HG03521 (cell line): ENCODE results near the gene PRSS48.
"Not testable (repeated sequence)": the region's sequence is repeated elsewhere in the genome, so short reads cannot be mapped to it uniquely, and the experiment has no call there.

Source experiments
- ATAC-seq: cut with Tn5 transposase; IDR thresholded peaks from one replicate; pipeline ENCODE4 v1.9.1; 2021; ENCODE audit warnings: mild to moderate bottlenecking, moderate library complexity; ENCODE audit not compliant: unreplicated experiment

Gene PRSS48

DNA sequence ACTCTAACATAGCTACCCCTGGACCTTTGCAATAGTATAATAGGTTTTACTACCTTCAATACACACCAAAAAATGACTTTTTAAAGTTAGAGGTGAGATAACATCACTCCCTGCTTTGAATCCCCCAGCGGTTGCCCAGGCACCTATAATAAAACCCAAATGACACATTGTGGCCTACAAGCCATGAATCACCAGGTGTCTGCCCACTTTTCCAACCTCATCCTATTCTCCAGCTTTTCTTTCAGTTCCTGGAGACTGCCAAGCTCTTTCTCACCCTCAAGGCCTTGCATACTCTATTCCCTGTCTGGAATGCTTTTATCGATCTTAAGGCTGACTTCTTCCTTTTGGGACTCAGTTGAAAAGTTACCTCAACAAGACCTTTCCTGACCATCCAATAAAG, 16.4 kb upstream of the PRSS48 start:
- ATAC-seq: no peak

DNA sequence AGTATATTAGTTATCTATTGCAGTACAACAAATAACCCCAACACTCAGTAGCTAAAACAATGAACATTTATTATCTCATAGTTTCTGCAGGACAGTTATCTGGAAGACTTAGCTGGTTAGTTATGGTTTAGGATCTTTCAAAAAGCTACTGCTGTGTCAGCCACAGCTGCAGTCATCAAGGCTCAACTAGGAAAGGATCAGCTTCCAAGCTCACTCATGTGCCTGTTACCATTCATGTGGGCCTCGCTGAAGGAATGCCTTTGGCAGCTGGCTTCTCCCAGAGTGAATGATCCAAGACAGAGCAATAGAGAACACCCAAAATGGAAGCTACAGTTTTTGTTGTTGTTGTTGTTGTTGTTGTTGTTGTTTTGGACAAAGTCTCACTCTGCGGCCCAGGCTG, 13.5 kb upstream of the PRSS48 start:
- no peak for ATAC-seq

GRCh38 chr4:151266497-151266896, 10.5 kb upstream of the PRSS48 start:
- no peak for ATAC-seq

GRCh38 chr4:151267104-151267503, 9.9 kb upstream of the PRSS48 start:
- no peak for ATAC-seq

DNA sequence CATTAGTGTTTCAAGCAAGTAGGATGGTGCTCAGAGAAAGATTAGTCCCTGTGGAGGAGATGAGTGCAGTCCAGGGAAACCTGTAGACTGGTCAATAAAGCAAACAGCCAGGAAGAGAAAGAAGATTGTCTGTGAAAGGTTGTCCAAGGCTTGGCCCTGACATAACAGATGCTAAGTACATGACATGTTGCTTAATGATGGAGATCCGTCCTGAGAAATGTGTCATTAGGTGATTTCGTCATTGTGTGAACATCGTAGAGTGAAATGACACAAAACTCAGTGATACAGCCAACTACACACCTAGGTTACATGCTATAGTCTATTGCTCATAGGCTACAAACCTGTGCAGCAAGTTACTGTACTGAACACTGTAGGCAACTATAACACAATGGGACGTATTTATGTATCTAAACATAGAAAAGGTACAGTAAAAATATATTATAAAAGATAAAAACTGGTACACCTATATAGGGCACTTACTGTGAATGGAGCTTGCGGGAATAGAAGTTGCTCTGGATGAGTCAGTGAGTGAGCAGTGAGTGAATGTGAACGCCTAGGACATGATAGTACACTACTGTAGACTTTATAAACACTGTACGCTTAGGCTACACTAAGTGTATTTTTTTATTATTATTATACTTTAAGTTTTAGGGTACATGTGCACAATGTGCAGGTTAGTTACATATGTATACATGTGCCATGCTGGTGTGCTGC, 9.0 kb upstream of the PRSS48 start:
- ATAC-seq: no peak

DNA sequence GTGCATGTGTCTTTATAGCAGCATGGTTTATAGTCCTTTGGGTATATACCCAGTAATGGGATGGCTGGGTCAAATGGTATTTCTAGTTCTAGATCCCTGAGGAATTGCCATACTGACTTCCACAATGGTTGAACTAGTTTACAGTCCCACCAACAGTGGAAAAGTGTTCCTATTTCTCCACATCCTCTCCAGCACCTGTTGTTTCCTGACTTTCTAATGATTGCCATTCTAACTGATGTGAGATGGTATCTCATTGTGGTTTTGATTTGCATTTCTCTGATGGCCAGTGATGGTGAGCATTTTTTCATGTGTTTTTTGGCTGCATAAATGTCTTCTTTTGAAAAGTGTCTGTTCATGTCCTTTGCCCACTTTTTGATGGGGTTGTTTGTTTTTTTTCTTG, 8.1 kb upstream of the PRSS48 start:
- not testable (repeated sequence) for ATAC-seq

GRCh38 chr4:151284534-151285245, 7.7 kb downstream of the PRSS48 start:
- ATAC-seq: no peak

- no peak for ATAC-seq
These were observed 10.4 kb downstream of the PRSS48 start for GRCh38 chr4:151287409-151287808.

GRCh38 chr4:151291485-151291884, 14.5 kb downstream of the PRSS48 start:
- no peak for ATAC-seq

DNA sequence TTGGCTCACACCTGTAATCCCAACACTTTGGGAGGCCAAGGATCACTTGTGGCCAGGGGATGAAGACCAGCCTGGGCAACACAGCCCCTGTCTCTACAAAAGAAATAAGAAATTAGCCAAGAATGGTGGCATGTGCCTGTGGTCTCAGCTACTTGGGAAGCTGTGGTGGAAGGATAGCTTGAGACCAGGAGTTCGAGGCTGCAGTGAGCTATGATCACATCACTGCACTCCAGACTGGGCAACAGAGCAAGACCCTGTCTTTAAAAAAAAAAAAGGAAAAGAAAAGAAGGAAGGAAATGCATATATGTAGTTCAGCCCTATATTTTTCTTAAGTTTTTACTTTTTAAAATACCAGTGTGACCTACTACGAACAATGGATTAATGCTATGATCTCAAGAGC, 15.1 kb downstream of the PRSS48 start:
- no peak for ATAC-seq

- ATAC-seq: no peak
These were observed 18.0 kb downstream of the PRSS48 start for GRCh38 chr4:151294833-151295496.

DNA sequence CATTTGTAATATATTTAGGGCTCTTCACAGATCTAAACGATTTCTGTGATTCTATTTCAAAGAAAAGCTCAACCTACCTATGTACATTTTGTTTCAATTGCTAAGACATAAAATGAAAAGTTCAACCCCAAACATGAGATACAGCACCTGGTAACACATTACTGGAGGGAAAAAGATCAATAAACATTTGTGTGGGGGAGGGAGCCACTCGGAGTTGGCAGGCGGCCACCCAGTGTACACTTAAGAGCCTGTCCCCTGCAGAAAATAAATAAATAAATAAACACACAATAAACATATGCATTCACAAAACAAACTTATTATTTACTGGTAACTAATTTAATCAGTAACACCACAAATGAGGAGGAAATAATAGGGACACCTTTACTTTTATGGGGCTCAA, 19.3 kb downstream of the PRSS48 start:
- ATAC-seq: no peak

DNA sequence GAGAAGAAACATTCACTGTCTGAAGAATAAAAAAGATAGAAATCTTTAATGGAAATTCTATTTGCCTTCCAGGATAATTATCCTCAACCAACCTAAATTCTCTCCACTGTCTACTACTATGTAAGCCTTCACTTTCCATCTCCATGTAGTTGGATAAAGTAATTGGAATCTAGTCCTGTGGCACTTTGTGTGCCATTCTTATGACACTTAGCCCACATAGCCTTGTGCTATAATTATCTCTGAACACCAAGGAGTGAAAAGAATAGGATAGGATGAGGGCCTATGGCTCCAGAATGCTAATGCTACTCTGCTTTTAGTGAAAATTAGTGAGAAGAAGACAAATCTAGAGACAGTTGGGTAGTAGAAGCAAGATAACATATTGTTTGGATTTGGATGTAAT, 20.2 kb downstream of the PRSS48 start:
- ATAC-seq: no peak

DNA sequence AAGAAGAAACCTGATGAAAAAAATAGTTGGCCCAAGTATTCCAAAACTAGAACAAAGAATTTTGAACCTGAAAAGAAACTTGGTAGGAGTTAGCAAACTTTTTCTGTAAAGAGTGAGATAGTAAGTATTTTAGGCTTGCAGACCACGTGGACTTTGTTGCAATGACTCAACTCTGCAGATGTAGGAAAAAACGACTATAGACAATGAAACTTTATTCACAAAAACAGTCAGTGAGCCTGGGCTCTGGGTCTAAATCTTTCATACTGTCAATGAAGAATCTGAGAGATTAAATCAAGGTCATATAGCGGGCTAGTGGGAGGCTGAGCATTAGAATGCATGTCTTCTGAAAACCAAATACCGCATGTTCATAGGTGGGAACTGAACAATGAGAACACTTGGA, 25.5 kb downstream of the PRSS48 start:
- no peak for ATAC-seq

DNA sequence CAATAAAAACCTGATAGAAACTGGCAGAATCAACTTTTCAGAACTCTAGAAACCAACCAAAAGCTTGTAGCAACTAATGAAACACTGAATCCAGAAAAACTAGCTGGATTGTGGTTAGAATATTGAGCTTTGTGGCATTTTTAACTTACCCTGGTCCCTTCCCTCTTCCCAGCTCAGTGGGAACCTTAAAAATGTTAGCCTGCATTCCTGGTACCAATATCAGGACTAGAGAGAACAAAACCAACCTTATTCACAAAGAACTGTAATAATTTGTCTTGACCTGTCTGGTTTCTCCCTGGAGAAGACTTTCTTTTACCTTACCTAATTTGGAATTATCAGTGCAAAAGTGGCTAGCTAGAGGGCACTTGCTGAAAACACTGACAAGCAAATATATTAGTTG, 27.3 kb downstream of the PRSS48 start:
- ATAC-seq: no peak

- peak; percentile 93 for ATAC-seq
These were observed 27.8 kb downstream of the PRSS48 start for GRCh38 chr4:151304755-151305154.

GRCh38 chr4:151310124-151310728, 33.3 kb downstream of the PRSS48 start:
- ATAC-seq: no peak

GRCh38 chr4:151313306-151314009, 36.5 kb downstream of the PRSS48 start:
- no peak for ATAC-seq

DNA sequence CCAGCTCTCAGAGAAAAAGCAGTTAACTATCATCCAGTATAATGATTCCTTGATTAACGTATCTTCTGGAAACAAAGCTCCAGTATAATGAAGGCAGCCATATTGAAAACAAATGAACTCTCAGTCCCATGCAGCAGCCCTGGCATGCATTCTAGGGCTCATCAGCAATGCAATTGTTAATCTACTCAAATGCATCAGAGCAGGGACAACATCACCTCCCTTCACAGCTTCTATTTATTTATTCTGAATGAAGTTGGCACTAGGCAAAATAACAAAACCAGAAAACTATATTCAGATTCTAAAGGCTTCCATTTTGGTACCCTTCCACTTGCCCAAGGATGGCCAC, 37.0 kb downstream of the PRSS48 start:
- no peak for ATAC-seq

DNA sequence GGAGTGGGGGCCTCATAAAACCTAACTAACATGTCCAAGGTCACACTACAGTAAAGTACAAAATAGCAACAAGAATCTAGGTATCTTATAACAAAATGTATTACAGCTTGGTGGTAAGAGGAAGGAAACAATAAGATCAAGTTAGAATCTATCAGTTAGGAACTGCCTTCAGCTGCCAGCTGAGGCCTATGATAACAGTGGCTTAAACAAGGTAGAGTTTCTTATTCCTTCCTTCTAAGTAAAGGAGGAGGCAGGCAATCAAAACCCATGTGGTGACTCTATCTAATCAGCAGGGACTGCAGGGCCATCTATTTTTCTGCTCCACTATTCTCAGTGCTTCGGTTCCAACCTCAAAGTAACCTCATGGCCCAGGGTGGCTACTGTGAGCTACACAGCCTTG, 37.5 kb downstream of the PRSS48 start:
- no peak for ATAC-seq

DNA sequence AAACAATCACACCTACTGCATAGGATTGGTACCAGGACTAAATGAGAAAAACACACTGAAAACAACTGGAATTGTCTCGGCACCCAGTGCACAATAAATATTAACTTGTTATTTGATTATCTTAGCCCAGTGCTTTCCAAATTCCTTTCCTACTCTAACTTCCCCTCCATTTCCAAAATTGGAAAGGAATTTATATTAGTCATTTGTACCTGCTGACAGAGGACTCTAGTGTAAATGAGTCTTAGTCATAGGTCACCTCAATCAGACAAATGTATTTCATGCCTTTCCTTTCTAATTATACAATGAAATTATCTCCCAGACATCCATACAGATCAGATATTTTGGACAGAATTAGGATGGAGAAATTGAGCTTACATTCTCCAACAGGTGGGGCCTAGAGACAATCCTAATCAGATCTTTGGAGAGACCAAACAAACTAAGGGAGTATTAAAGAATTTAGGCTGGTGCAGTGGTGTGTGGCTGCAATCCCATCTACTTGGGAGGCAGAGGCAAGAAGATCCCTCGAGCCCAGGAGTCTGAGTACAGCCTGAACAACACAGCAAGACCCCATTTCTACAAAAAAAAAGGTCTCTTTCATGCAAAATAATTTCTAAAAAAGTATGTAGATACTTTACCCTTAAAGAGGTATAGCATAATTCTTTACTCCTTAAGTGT, 38.4 kb downstream of the PRSS48 start:
- ATAC-seq: no peak
